ENCODE measurements around the gene SP1. TPM values are rescaled to one million over a fixed set of nuclear protein-coding genes. Genes with fewer than 3 reads are reported as not detected.

Gene SP1
- total RNA-seq, 1 donor from 2014 or later, result 49.0 TPM

DNA sequence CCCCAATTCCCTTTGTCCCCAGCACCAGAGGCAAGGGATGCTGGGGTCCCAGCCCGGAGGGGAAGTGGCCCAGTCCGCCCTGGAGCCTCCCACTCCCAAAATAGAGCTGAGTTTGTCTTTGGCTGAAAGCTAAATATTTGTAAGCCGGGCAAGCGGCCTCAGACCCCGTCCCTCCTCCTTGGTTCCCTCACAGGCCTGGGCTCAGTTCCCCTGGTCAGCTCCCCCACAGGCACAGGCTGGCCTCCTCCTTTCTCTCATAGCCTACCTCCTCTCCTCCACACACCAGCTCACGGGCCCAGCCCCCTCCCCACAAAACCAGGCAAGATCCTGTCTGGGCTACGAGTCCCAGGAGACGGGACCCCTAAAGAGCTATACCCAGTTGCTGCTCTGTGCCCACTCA is 45.2 kb upstream of the SP1 start:
- TF ChIP-seq, protein P1, sequence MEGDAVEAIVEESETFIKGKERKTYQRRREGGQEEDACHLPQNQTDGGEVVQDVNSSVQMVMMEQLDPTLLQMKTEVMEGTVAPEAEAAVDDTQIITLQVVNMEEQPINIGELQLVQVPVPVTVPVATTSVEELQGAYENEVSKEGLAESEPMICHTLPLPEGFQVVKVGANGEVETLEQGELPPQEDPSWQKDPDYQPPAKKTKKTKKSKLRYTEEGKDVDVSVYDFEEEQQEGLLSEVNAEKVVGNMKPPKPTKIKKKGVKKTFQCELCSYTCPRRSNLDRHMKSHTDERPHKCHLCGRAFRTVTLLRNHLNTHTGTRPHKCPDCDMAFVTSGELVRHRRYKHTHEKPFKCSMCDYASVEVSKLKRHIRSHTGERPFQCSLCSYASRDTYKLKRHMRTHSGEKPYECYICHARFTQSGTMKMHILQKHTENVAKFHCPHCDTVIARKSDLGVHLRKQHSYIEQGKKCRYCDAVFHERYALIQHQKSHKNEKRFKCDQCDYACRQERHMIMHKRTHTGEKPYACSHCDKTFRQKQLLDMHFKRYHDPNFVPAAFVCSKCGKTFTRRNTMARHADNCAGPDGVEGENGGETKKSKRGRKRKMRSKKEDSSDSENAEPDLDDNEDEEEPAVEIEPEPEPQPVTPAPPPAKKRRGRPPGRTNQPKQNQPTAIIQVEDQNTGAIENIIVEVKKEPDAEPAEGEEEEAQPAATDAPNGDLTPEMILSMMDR (IDR thresholded peaks at IDR 0.05), result no peak
- no peaks in the 10 kb centered on the region for H3K36me3 ChIP-seq
- peaks cover 6% of the 10 kb centered on the region for H3K27me3 ChIP-seq
- H3K4me3 ChIP-seq, result no peak overlapping the region
- H3K27ac ChIP-seq, result no peak overlapping the region
- H3K4me1 ChIP-seq, result no peaks in the 10 kb centered on the region
- intact Hi-C loops (cut with DNase I), result no loop called here
- no peaks in the 10 kb centered on the region for H3K9me3 ChIP-seq
- no peak for DNase-seq (ENCODE audit: low spot score in 2 of 2)

DNA sequence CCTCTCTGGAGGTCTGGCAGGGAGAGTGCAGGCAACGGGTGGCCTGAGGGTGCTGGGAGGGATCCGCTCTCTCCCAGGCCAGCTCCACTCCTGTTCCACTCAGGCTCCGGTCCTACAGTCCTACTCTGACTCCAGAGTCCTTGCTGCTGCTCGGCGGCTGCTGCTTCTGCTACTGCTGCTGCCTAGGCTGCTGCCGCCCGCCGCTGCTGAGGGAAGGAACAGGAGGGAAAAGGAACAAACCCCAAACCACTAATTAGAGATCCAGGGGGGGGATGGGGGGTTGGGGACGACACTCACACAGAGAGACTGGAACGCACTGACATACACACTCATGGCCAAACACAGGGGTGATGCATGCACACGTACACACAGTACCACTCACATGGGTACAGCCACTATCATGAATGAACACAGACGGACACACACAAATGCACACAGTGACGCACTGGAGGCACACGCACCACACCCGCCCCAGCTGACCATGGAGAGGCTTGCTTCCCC is 43.7 kb upstream of the SP1 start, which contains the start of gene SP7:
SP7 (minus strand) TSS at position 174 of the 501 bp plus-strand sequence. CDS start 708 bp downstream, outside the sequence.
- no peak within 1 kb of the TSS for H3K27ac ChIP-seq
- TF ChIP-seq, protein P1 (IDR thresholded peaks at IDR 0.05), result no peak
- H3K27me3 ChIP-seq, result peaks cover 6% of the 10 kb centered on the region
- H3K9me3 ChIP-seq, result no peaks in the 10 kb centered on the region
- no peak for DNase-seq (ENCODE audit: low spot score in 2 of 2)
- no peaks in the 10 kb centered on the region for H3K4me1 ChIP-seq
- no peak within 1 kb of the TSS for H3K4me3 ChIP-seq
- no peaks in the 10 kb centered on the region for H3K36me3 ChIP-seq
- intact Hi-C loops (cut with DNase I), result no loop called here

DNA sequence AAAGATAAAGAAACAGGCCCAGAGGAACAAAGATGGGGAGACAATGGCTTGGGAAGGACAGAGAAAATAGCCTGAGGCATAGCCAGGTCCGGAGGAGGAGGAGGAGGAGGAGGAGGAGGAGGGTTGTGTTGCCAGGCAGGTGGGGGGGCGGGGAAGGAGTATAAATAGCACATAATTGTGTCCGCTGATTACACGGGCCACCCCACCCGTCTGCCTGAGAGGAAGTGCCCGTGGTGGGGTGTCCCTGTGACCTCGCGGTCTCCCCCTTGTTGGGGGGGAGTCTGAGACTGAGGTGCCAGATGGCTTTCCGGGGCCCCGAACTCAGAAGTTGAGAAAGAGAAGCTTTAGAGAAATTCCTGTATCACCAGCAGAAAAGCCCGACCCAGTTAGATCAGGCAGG is 42.0 kb upstream of the SP1 start:
- no peak for DNase-seq (ENCODE audit: low spot score in 2 of 2)
- Histone ChIP-seq H3K4me1 (no peaks in the 10 kb centered on the region), H3K27me3 (peaks cover 6% of the 10 kb centered on the region), H3K27ac (no peak overlapping the region), H3K4me3 (no peak overlapping the region), H3K36me3 (no peaks in the 10 kb centered on the region), H3K9me3 (no peaks in the 10 kb centered on the region)
- intact Hi-C loops (cut with DNase I), result no loop called here
- TF ChIP-seq, protein P1 (IDR thresholded peaks at IDR 0.05), result no peak

DNA sequence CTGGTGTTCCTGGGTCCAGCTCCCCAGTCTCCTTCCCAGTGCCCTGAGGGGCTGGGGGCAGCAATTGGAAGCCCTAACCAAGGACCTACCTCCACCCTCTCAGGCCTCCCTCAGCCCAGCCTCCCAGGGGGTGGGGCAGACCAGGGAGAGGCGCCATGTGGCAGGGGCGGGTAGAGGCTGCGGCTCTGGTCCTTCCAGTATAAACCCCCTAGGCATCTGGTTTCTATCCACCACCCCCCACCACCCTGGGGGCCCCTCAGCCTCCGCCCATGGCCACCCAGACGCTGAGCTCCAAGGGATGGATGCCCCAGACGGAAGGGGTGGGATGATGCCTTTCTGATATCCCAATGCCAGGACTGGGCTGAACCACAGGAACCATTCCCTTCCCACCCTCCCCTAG is 41.1 kb upstream of the SP1 start:
- Histone ChIP-seq H3K36me3 (no peaks in the 10 kb centered on the region), H3K27ac (no peak overlapping the region), H3K9me3 (no peaks in the 10 kb centered on the region), H3K4me1 (no peaks in the 10 kb centered on the region), H3K27me3 (no peaks in the 10 kb centered on the region), H3K4me3 (no peak overlapping the region)
- TF ChIP-seq, protein P1 (IDR thresholded peaks at IDR 0.05), result no peak
- intact Hi-C loops (cut with DNase I), result no loop called here
- DNase-seq (ENCODE audit: low spot score in 2 of 2), result no peak

DNA sequence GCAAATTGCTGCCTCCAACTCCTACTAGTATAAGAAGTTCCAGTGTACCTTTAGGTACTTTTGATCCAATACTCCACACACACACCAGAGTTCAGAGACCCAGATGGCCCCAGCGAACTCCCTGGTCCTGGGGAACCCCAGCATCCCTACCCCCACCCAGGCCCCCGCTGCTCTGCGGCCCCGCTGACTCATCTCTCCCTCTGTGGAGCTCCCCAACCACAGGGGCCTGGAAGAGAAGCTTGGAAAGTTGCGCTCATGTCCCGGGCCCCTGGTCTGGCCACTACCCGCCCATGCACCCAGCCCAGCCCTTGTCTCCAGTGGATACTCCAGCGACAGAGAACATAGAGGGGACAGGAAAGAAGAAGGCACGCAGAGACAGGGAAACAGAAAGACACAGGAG is 39.6 kb upstream of the SP1 start:
- no peak overlapping the region for H3K4me3 ChIP-seq
- no peak for DNase-seq (ENCODE audit: low spot score in 2 of 2)
- intact Hi-C loops (cut with DNase I), result no loop called here
- H3K27me3 ChIP-seq, result no peaks in the 10 kb centered on the region
- no peaks in the 10 kb centered on the region for H3K36me3 ChIP-seq
- peaks cover 0 to 6% of the 10 kb centered on the region in 2 donors for H3K4me1 ChIP-seq
- TF ChIP-seq, protein P1 (IDR thresholded peaks at IDR 0.05), result no peak
- H3K27ac ChIP-seq, result no peak overlapping the region
- H3K9me3 ChIP-seq, result no peaks in the 10 kb centered on the region

DNA sequence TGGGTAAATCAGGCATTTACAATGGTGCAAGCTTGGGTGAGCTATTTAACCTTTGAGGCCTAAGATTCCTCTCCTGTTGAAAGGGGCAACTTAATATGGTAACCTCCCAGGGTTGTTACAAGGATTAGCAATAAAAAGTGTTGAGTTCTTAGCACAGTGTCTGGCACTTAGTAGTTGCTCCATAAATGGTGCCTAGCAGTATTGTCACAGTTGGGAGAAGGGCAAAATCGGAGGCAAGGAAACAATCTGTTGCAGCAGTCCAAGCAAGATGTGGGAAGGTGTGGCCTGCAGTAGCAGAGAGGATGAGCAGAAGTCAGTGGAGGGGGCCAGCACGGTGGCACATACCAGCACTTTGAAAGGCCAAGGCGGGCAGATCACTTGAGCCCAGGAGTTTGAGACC is 36.5 kb upstream of the SP1 start:
- no peaks in the 10 kb centered on the region for H3K27me3 ChIP-seq
- H3K27ac ChIP-seq, result no peak overlapping the region
- DNase-seq (ENCODE audit: low spot score in 2 of 2), result no peak
- H3K4me3 ChIP-seq, result no peak overlapping the region
- H3K4me1 ChIP-seq, result peaks cover 0 to 11% of the 10 kb centered on the region in 2 donors
- H3K9me3 ChIP-seq, result no peaks in the 10 kb centered on the region
- H3K36me3 ChIP-seq, result no peaks in the 10 kb centered on the region
- TF ChIP-seq, protein P1 (IDR thresholded peaks at IDR 0.05), result no peak
- intact Hi-C loops (cut with DNase I), result no loop called here
